HG03469 (cell line): ENCODE data around the gene ARPC1B.
"Not testable (repeated sequence)": the region's sequence is repeated elsewhere in the genome, so short reads cannot be mapped to it uniquely, and the experiment has no call there.

Source experiments
- ATAC-seq: cut with Tn5 transposase; IDR thresholded peaks from one replicate; pipeline ENCODE4 v1.9.1; 2021; ENCODE audit warnings: mild to moderate bottlenecking, moderate library complexity, moderate number of reproducible peaks; ENCODE audit not compliant: unreplicated experiment

Gene ARPC1B

DNA sequence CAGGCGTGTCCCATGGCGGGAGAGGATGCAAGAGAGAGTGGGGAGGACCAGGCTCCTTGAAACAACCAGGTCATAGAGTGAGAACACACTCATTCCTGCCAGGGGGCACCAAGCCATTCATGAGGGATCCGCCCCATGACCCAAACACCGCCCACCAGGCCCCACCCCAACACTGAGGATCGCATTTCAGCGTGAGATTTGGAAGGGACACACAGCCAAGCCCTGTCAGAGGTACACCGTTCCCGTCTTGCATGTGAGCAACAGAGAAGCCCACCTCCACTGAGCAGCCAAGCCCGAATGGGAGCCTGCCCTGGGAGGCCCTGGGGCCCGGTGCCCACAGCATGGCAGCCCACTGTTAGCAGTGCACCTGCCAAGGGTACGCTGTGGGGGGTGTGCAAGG, 7.9 kb upstream of the ARPC1B start:
- no peak for ATAC-seq

DNA sequence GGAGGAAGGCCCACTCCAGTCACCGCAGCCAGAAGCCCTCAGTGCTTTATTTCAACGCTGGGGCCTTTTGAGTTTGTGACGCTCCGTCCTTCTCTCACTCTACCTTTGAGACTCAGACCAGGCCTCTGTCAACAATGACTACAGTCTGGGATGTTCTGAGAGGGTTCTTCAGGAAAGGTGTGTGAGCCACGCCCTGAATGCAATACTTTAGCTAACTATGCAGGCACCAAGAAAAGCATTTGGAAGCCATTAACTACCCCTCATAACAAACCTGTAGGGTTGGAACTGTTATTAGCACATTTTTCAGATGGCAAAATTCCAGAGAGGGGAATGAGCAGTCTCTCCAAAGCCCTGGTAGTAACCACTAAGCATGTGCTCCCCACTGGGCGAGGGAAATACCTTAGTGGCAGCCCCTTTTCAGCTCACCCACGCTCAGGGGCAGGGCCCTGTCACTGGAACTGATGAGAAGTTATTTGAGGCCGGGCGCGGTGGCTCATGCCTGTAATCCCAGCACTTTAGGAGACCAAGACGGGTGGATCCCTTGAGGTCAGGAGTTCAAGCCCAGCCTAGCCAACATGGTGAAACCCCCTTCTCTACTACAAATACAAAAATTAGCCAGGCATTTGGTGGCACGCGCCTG, 5.7 kb upstream of the ARPC1B start:
- no peak for ATAC-seq

GRCh38 chr7:99369767-99370391, 4.7 kb upstream of the ARPC1B start:
- no peak for ATAC-seq

- no peak for ATAC-seq
Observed at GRCh38 chr7:99371376-99371920, 3.1 kb upstream of the ARPC1B start.

- no peak for ATAC-seq
Observed at GRCh38 chr7:99372275-99373090, 2.0 kb upstream of the ARPC1B start.

GRCh38 chr7:99373091-99374066, 1.2 kb upstream of the ARPC1B start:
- no peak for ATAC-seq

- ATAC-seq, result peak; percentile 37
Observed at GRCh38 chr7:99375070-99375807, 709 bp downstream of the ARPC1B start.

DNA sequence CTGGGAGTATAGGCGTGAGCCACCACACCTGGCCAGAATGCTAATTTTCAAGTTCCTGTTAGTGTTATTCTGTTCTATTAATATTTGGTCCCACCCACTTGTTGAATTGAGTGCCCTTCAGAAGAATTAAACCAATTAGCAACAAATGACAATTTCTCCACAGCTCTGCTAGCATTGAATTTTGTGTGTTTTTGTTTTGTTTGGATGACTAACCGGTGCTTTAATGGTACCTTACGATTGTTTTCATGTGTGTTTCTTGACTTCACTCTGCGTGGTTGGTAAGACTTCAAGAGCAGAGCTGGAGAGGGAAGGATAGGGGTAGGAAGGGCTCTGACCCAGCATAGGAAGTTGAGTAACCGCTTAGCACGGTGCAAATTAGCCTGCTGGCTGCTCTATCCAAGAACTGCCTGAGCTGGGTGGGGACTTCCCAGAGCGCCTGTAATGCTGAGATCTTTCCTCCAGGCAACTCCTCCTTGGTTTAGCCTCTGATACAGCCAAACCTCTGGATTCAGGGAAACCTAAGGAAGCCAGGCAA, 4.6 kb downstream of the ARPC1B start:
- ATAC-seq, result no peak

DNA sequence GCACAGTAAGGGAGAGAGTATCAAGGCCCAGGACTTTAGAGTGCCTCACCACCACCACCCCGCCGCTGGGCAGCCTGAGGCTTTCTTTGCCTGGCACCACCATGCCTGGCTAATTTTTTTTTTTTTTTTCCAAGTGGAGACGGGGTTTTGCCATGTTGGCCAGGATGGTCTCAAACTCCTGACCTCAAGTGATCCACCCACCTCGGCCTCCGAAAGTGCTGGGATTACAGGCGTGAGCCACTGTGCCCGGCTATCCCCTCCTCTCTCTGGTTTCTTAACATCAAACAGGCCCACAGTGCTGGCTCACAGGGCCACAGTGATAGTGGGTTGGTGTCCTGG, 5.1 kb downstream of the ARPC1B start:
- not testable (repeated sequence) for ATAC-seq

DNA sequence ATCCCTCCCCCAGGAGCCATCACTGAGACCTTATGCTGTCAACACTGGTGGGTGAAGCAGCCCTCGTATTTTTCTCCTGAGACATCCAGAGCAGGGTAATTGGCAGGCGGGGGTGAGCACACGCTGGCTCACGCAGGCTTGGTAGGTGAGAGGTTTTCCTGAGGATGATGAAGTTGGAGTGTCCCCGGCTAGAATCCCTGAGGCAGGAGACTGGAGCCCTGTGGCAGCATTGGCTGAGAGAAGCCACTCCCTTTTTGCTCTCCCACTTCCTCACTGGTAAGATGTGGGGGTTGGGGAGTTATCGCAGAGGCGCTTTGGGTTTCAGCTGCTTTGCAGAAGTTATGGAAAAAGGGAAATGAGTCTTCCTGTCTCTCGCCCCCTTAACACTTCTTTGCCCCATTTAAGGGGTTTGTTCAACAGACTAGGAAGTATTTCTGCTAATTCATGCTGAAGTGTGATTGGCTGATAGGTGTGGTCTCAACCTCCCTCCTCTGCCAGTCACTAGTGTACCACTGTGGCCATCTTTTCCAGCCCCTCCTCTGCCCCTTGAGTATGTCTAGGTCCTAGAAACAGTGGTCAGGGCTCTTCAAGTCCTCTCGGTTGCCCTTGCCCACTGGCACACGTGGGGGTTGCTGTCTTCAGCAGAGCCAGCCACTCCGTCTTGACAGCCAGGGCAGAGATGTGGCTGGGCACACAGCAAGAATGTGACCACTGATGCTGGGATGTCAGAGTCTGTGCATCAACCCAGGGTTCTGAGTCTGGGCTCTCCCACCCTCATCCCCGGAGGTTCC, 5.7 kb downstream of the ARPC1B start:
- ATAC-seq, result no peak

- ATAC-seq, result peak; percentile 67
Observed at GRCh38 chr7:99380823-99381663, 6.5 kb downstream of the ARPC1B start.

GRCh38 chr7:99381664-99382075, 7.1 kb downstream of the ARPC1B start:
- no peak for ATAC-seq

GRCh38 chr7:99383203-99383602, 8.7 kb downstream of the ARPC1B start:
- no peak for ATAC-seq

DNA sequence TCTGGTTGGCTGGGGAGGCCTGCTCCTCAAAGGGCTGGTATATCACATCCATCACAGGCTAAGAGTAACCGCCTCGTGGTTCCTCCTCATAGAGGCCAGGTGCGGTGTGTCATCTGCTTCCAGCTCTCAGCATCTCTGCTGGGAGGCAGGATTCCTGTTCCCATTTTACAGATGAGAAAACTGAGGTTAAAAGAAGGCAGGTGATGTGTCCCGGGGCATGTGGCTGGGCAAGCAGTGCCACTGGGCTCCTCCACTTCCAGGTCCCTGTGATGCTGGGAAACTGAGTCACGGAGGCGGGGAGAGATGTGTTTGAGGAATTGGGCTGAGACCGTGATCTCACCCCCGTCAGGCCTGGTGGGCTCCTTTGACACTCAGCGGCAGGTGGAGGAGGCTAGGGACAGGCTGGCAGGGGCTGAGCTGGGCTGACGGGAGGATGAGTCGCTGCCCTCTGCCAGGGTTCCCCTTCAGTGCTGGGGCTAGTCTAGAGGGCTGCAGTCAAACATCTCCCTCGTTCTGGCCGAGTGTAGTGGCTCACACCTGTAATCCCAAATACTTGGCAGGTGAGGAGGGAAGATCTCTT, 9.4 kb downstream of the ARPC1B start:
- no peak for ATAC-seq

DNA sequence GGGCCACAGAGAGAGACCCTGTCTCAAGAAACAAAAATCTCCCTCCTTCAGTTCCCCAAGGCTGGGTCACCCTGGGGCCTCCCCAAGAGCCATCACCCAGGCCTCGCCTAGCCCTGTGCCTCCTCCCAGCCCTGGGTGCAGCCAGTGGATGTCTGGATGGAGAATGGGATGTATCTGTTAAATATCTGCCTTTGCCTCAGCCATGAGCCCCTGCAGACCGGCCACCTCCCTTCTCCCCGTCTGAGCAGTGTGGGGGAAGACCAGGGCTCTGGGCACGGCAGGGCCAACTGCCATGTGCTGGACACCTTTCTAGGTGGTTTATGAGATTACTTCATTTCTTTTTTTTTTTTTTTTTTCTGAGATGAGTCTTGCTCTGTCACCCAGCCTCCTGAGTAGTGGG, 10.0 kb downstream of the ARPC1B start:
- no peak for ATAC-seq

- ATAC-seq, result no peak
Observed at GRCh38 chr7:99385564-99385963, 11.0 kb downstream of the ARPC1B start.

- no peak for ATAC-seq
Observed at GRCh38 chr7:99386584-99387238, 12.2 kb downstream of the ARPC1B start.
